ENCODE results near the gene SLC10A1. TPM values are rescaled to one million over a fixed set of nuclear protein-coding genes. Genes with fewer than 3 reads are reported as not detected.

Gene SLC10A1
- total and polyA plus RNA-seq, 2 donors from 2014 or later: not detected

DNA sequence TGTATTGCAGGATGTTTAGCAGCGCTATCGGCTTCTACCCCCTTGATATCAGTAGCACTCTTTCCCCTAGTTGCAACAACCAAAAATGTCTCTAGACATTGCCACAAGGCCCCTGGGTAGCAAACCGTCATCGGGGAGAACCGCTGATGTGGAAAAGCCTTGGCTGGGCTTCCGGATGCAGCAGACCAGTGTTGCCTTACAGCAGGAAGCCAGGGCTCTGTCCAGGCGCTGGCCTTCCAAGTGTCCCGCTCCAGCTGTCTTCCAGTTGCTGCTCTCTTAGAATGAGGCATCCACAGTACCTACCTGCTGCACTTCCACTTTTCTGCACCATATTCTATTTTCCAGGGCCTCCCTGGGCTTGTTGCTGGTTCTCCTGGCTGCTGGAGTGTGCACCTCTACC lies 22.6 kb upstream of the SLC10A1 start:
- no peaks in the 10 kb centered on the region for H3K9me3 ChIP-seq (ENCODE audit: control insufficient read depth in 2 of 3, insufficient read depth in 1 of 3, low read length in 3 of 3)
- H3K27ac ChIP-seq (ENCODE audit: low read depth in 2 of 2, low read length in 2 of 2): no peak overlapping the region
- intact Hi-C loops (cut with DNase I): loop anchor here (5.0 kb wide), 1 partner anchor 208 kb away; no protein-coding TSS in a partner anchor
- TF ChIP-seq, protein P1, sequence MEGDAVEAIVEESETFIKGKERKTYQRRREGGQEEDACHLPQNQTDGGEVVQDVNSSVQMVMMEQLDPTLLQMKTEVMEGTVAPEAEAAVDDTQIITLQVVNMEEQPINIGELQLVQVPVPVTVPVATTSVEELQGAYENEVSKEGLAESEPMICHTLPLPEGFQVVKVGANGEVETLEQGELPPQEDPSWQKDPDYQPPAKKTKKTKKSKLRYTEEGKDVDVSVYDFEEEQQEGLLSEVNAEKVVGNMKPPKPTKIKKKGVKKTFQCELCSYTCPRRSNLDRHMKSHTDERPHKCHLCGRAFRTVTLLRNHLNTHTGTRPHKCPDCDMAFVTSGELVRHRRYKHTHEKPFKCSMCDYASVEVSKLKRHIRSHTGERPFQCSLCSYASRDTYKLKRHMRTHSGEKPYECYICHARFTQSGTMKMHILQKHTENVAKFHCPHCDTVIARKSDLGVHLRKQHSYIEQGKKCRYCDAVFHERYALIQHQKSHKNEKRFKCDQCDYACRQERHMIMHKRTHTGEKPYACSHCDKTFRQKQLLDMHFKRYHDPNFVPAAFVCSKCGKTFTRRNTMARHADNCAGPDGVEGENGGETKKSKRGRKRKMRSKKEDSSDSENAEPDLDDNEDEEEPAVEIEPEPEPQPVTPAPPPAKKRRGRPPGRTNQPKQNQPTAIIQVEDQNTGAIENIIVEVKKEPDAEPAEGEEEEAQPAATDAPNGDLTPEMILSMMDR (IDR thresholded peaks at IDR 0.05; ENCODE audit: borderline replicate concordance, extremely low read depth, insufficient read depth): no peak
- peak in 2 of 5 donors; percentile 11 to 18 for DNase-seq
- no peak overlapping the region for H3K4me3 ChIP-seq (ENCODE audit: low read length in 3 of 3)
- FAIRE-seq: no peak
- no peak overlapping the region for H3K9ac ChIP-seq (ENCODE audit: low read length in 3 of 3)
- no peaks in the 10 kb centered on the region for H3K4me1 ChIP-seq (ENCODE audit: control insufficient read depth in 2 of 3, insufficient read depth in 2 of 3, low read depth in 1 of 3, low read length in 3 of 3)
- H3K27me3 ChIP-seq (ENCODE audit: control insufficient read depth, insufficient read depth, low read length): no peaks in the 10 kb centered on the region
- H3K36me3 ChIP-seq (ENCODE audit: control insufficient read depth in 2 of 3, insufficient read depth in 3 of 3, low read length in 3 of 3): no peaks in the 10 kb centered on the region

DNA sequence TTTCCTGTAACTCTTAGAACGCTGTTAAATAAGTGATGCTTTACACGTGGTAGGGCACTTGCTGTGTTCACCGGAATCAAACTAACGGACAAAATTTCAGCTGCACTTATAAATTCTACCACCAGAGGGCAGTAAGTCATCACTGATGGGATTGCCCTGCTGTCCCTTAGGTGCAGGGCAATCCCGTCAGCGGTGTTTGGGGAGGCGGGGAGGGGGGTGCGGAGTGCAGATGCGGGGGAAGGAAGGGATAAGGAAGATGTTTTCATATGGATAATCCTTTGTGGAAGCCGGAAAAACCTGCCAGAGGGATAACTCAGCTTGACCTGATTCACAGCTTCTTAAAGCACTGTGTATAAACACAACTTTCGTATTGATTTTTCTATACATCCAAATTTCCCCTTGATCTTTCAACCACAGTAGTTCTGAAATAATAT lies 21.7 kb upstream of the SLC10A1 start:
- Histone ChIP-seq H3K27ac (ENCODE audit: low read depth in 2 of 2, low read length in 2 of 2) (no peak overlapping the region), H3K36me3 (ENCODE audit: control insufficient read depth in 2 of 3, insufficient read depth in 3 of 3, low read length in 3 of 3) (no peaks in the 10 kb centered on the region), H3K9ac (ENCODE audit: low read length in 3 of 3) (no peak overlapping the region), H3K4me1 (ENCODE audit: control insufficient read depth in 2 of 3, insufficient read depth in 2 of 3, low read depth in 1 of 3, low read length in 3 of 3) (no peaks in the 10 kb centered on the region), H3K27me3 (ENCODE audit: control insufficient read depth, insufficient read depth, low read length) (no peaks in the 10 kb centered on the region), H3K4me3 (ENCODE audit: low read length in 3 of 3) (no peak overlapping the region), H3K9me3 (ENCODE audit: control insufficient read depth in 2 of 3, insufficient read depth in 1 of 3, low read length in 3 of 3) (no peaks in the 10 kb centered on the region)
- intact Hi-C loops (cut with DNase I): loop anchor here (5.0 kb wide), 1 partner anchor 209 kb away; no protein-coding TSS in a partner anchor
- peak in 4 of 5 donors; percentile 66 to 80 (median 76) for DNase-seq
- peak; percentile 23 for FAIRE-seq
- TF ChIP-seq, protein P1 (IDR thresholded peaks at IDR 0.05; ENCODE audit: borderline replicate concordance, extremely low read depth, insufficient read depth): peak; percentile 97

DNA sequence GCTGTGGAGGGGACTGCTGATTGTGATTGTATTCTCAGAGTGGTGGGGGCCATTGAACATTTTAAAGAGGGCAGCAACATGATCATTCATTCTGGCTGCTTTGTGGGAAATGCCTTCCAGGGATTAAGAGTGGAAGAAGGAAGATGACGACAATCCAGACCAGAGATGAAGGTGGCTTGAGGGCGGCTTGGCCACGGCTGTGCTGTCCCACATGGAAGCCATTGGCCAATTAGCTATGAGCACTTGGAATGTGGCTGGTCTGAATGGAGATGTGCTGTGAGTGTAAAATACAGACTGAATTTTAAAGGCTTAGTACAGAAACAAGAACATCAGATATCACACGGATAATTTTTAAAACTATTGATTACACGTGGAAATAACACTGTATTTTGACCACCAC lies 19.2 kb upstream of the SLC10A1 start:
- Histone ChIP-seq H3K36me3 (ENCODE audit: control insufficient read depth in 2 of 3, insufficient read depth in 3 of 3, low read length in 3 of 3) (no peaks in the 10 kb centered on the region), H3K4me3 (ENCODE audit: low read length in 3 of 3) (no peak overlapping the region), H3K27me3 (ENCODE audit: control insufficient read depth, insufficient read depth, low read length) (no peaks in the 10 kb centered on the region), H3K4me1 (ENCODE audit: control insufficient read depth in 2 of 3, insufficient read depth in 2 of 3, low read depth in 1 of 3, low read length in 3 of 3) (no peaks in the 10 kb centered on the region), H3K9me3 (ENCODE audit: control insufficient read depth in 2 of 3, insufficient read depth in 1 of 3, low read length in 3 of 3) (no peaks in the 10 kb centered on the region), H3K9ac (ENCODE audit: low read length in 3 of 3) (no peak overlapping the region), H3K27ac (ENCODE audit: low read depth in 2 of 2, low read length in 2 of 2) (no peak overlapping the region)
- FAIRE-seq (no peak), DNase-seq (no peak)
- TF ChIP-seq, protein P1 (IDR thresholded peaks at IDR 0.05; ENCODE audit: borderline replicate concordance, extremely low read depth, insufficient read depth): no peak
- intact Hi-C loops (cut with DNase I): loop anchor here (5.0 kb wide), 1 partner anchor 211 kb away; no protein-coding TSS in a partner anchor

DNA sequence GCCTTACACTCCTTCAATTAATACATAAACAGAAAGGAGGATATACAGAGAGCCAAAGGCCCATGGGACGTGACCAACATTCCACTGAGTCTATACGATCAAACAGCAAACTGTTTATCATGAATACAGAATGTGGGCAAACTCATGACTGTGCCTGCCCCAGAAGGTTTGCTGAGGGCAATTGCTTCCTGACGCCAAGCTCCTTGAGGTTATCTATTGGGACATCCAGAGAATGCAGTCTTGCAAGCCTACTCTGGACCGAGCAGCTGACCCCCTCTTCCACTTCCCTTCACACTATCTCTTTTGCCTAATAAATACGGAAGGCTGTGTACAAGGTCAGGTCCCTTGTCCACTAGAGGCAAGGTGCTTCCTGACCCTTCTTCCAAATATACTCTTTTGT lies 18.5 kb upstream of the SLC10A1 start:
- no peaks in the 10 kb centered on the region for H3K9me3 ChIP-seq (ENCODE audit: control insufficient read depth in 2 of 3, insufficient read depth in 1 of 3, low read length in 3 of 3)
- no peak for FAIRE-seq
- H3K4me3 ChIP-seq (ENCODE audit: low read length in 3 of 3): no peak overlapping the region
- DNase-seq: no peak
- no peaks in the 10 kb centered on the region for H3K27me3 ChIP-seq (ENCODE audit: control insufficient read depth, insufficient read depth, low read length)
- TF ChIP-seq, protein P1 (IDR thresholded peaks at IDR 0.05; ENCODE audit: borderline replicate concordance, extremely low read depth, insufficient read depth): no peak
- no peaks in the 10 kb centered on the region for H3K4me1 ChIP-seq (ENCODE audit: control insufficient read depth in 2 of 3, insufficient read depth in 2 of 3, low read depth in 1 of 3, low read length in 3 of 3)
- H3K36me3 ChIP-seq (ENCODE audit: control insufficient read depth in 2 of 3, insufficient read depth in 3 of 3, low read length in 3 of 3): no peaks in the 10 kb centered on the region
- no peak overlapping the region for H3K27ac ChIP-seq (ENCODE audit: low read depth in 2 of 2, low read length in 2 of 2)
- intact Hi-C loops (cut with DNase I): loop anchor here (5.0 kb wide), 1 partner anchor 212 kb away; no protein-coding TSS in a partner anchor
- H3K9ac ChIP-seq (ENCODE audit: low read length in 3 of 3): no peak overlapping the region

All from kidney (tissue), 14 donors.